ENCODE results near the gene GAB1. TPM values are rescaled to one million over a fixed set of nuclear protein-coding genes. Genes with fewer than 3 reads are reported as not detected.

Gene GAB1
- total and polyA plus RNA-seq, 7 donors = 10.0 to 71.6 (median 44.1) TPM

DNA sequence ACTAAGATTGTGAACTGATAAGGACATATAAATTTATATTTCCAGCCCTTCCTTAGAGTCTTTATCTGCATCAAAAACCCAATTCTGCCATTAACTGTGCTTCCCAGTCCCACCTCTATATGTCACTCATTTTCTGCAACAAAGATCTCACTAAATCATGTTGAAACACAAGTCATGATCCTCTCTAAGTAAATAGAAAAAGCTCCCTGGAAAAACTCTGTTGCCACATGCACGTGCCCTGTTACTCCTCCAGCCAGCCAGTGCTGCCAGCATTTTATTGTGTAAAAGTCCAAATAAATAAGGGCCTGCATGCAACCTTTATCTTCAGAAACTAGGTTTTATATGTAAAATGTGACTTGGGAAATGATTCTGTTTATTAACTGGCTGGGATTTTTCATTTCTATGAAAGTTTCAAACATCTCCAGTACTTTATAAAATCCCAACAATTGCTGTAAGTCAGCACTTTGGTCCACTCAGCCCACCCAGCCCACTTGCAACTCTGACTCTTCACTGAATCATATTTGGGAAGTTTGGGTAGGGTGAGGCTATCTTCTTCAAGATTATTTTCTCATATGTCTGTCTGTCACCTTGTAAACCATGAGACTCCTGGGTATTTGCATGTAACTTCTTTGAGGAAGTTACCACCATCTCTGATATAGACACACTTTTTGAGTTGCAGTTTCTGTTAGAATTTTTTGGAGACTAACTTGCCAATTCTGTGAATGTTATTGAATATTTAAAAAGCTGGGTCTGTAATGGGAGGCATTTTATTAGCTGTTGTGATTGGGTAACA lies 136.9 kb downstream of the GAB1 start:
- 65 to 76% methylated on average over 1 of the region's 1 CpG for WGBS, 2 donors

DNA sequence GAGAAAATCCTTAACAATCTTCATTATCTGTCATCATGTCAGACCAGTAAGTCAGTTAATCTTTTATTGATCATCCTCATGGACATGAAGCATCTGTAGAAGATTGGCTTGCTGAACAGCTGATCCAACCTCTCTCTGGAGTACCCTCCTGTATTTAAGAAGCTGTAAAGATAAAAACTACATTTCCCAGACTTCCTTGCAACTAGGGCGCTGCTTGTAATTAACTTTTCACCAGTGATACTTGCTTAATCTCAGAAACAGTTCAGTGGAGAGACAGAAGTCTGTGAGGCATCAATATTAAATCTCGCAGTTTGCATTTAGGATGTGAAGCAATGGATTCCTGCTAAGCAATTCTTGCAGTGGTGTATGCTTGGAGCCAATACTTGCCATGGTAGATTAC lies 140.8 kb downstream of the GAB1 start:
- Histone ChIP-seq H3K27ac (no peak overlapping the region), H3K4me1 (no peaks in the 10 kb centered on the region), H3K4me3 (no peak overlapping the region), H3K36me3 (peaks cover 0 to 12% (median 0%) of the 10 kb centered on the region in 4 donors), H3K9me3 (no peaks in the 10 kb centered on the region), H3K27me3 (no peaks in the 10 kb centered on the region)
- 86 to 91% methylated on average over 2 of the region's 2 CpGs for WGBS, 2 donors
- no peak for DNase-seq
- intact Hi-C loops (cut with DNase I) = no loop called here
- no peak for TF ChIP-seq POLR2A (IDR thresholded peaks at IDR 0.05)

More for the DNA sequence above, 136.9 kb downstream of the GAB1 start:
- Histone ChIP-seq H3K36me3 (peaks cover 0 to 46% (median 5%) of the 10 kb centered on the region in 4 donors), H3K9me3 (no peaks in the 10 kb centered on the region), H3K4me3 (no peak overlapping the region), H3K27ac (no peak overlapping the region), H3K27me3 (no peaks in the 10 kb centered on the region), H3K4me1 (no peaks in the 10 kb centered on the region)
- DNase-seq = no peak
- no peak for TF ChIP-seq POLR2A (IDR thresholded peaks at IDR 0.05)
- no peak for TF ChIP-seq EP300 (IDR thresholded peaks at IDR 0.05)
- TF ChIP-seq POLR2AphosphoS5 (IDR thresholded peaks at IDR 0.05) = no peak
- TF ChIP-seq, protein P1, sequence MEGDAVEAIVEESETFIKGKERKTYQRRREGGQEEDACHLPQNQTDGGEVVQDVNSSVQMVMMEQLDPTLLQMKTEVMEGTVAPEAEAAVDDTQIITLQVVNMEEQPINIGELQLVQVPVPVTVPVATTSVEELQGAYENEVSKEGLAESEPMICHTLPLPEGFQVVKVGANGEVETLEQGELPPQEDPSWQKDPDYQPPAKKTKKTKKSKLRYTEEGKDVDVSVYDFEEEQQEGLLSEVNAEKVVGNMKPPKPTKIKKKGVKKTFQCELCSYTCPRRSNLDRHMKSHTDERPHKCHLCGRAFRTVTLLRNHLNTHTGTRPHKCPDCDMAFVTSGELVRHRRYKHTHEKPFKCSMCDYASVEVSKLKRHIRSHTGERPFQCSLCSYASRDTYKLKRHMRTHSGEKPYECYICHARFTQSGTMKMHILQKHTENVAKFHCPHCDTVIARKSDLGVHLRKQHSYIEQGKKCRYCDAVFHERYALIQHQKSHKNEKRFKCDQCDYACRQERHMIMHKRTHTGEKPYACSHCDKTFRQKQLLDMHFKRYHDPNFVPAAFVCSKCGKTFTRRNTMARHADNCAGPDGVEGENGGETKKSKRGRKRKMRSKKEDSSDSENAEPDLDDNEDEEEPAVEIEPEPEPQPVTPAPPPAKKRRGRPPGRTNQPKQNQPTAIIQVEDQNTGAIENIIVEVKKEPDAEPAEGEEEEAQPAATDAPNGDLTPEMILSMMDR (IDR thresholded peaks at IDR 0.05) = no peak
- intact Hi-C loops (cut with DNase I) = no loop called here

DNA sequence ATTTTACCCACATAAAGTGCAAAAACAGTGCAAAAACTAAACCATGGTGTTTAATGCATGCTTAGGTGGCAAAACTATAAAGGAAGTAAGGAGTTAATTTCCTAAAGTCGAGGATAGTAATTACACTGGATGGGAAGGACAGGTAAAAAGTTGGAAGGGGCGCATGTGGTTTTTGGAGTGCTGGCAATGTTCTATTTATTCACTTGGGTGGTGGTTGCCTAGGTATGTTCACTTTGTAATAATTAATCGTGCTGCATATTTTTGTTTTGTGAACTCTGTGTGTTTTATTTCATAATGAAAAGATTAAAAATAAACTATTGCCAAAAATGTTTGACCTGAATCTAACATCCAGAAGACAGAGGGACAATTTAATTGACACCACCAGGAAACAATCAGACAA lies 144.7 kb downstream of the GAB1 start:
- no peak for DNase-seq
- H3K27me3 ChIP-seq = no peaks in the 10 kb centered on the region
- intact Hi-C loops (cut with DNase I) = loop anchor here (5.0 kb wide), 1 partner anchor 144 kb away; the partner anchor contains the start of gene GAB1
- H3K4me3 ChIP-seq = no peak overlapping the region
- H3K9me3 ChIP-seq = no peaks in the 10 kb centered on the region
- H3K4me1 ChIP-seq = no peaks in the 10 kb centered on the region
- no peak overlapping the region for H3K27ac ChIP-seq
- TF ChIP-seq, protein P1 (IDR thresholded peaks at IDR 0.05) = no peak
- no peak for TF ChIP-seq POLR2A (IDR thresholded peaks at IDR 0.05)
- no peak for TF ChIP-seq EP300 (IDR thresholded peaks at IDR 0.05)
- TF ChIP-seq POLR2AphosphoS5 (IDR thresholded peaks at IDR 0.05) = no peak
- H3K36me3 ChIP-seq = no peaks in the 10 kb centered on the region
- WGBS, 2 donors = 28 to 70% methylated on average over 3 of the region's 3 CpGs

DNA sequence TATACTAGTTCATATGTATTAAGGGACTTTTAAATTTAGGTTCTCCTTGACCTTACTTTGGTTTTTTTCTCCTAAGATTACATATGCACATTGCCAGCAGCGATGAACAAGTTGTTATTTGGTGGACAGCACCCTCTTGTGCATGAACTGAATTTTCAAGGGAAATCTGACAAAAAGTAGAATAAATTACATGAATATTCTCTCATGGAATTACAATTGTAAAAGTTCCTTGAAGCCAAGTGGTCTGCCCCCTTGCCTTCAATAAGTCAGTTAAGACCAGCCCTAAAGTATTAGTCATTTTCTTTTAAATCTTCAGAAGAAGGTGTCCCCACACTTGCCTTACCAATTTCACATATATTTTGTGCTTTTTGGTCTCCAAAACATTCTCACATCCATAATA lies 146.2 kb downstream of the GAB1 start:
- H3K4me3 ChIP-seq = no peak overlapping the region
- H3K27me3 ChIP-seq = no peaks in the 10 kb centered on the region
- TF ChIP-seq, protein P1 (IDR thresholded peaks at IDR 0.05) = peak; percentile 49 to 67 (median 56)
- TF ChIP-seq POLR2AphosphoS5 (IDR thresholded peaks at IDR 0.05) (peak in 1 of 4 donors; percentile 18), EP300 (IDR thresholded peaks at IDR 0.05) (no peak)
- intact Hi-C loops (cut with DNase I) = loop anchor here (1.0 to 5.0 kb wide), 2 partner anchors 146 to 277 kb away; partner anchors contain the start of gene GAB1
- no peaks in the 10 kb centered on the region for H3K9me3 ChIP-seq
- no peaks in the 10 kb centered on the region for H3K4me1 ChIP-seq
- H3K36me3 ChIP-seq = no peaks in the 10 kb centered on the region
- DNase-seq = no peak
- no peak overlapping the region for H3K27ac ChIP-seq
- WGBS, 2 donors = 2 to 4% methylated on average over 1 of the region's 1 CpG

DNA sequence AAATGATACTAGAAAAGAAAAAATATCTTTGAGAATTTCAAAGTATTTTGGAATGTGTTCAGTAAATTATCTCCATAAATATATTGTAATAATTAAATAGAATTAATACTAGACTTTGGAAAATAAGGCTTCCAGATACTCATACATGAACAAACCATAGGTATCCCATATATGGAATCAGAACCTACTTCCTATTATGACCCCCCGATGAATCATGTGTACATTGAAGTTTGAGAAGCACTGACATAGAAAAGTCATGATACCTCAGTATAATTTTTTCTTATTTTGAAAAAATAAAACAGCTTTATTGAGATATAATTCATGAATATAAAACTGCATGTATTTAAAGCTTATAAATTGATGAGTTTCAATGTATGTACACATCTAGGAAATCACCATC lies 149.6 kb downstream of the GAB1 start:
- H3K4me3 ChIP-seq = no peak overlapping the region
- H3K9me3 ChIP-seq = no peaks in the 10 kb centered on the region
- no peaks in the 10 kb centered on the region for H3K36me3 ChIP-seq
- no peak for DNase-seq
- H3K4me1 ChIP-seq = no peaks in the 10 kb centered on the region
- TF ChIP-seq, protein P1 (IDR thresholded peaks at IDR 0.05) = no peak
- TF ChIP-seq POLR2AphosphoS5 (IDR thresholded peaks at IDR 0.05) (no peak), POLR2A (IDR thresholded peaks at IDR 0.05) (no peak), EP300 (IDR thresholded peaks at IDR 0.05) (no peak)
- no peaks in the 10 kb centered on the region for H3K27me3 ChIP-seq
- 93 to 94% methylated on average over 1 of the region's 1 CpG for WGBS, 2 donors
- intact Hi-C loops (cut with DNase I) = no loop called here
- no peak overlapping the region for H3K27ac ChIP-seq
